H9 (cell line): ENCODE data around the gene TMEM125. TPM values are rescaled to one million over a fixed set of nuclear protein-coding genes. Genes with fewer than 3 reads are reported as not detected.

ENCODE experiments used
- DNase-seq: peaks from one replicate; pipeline ENCODE4 v3.0.0-alpha.2; 2017
- H2AFZ ChIP-seq: one replicate; pipeline ENCODE4 v1.6.1; 2013; ENCODE audit warnings: mild to moderate bottlenecking, low read length, control low read depth, moderate library complexity
- H2AK5ac ChIP-seq: 2 replicates; pipeline ENCODE4 v1.6.1; 2013; ENCODE audit warnings: low read length, control low read depth, mixed read lengths; ENCODE audit not compliant: insufficient read length
- H2BK120ac ChIP-seq: one replicate; pipeline ENCODE4 v1.6.1; 2013; ENCODE audit warnings: low read depth, mild to moderate bottlenecking, low read length, control low read depth, inconsistent platforms; ENCODE audit not compliant: poor library complexity, severe bottlenecking
- H2BK12ac ChIP-seq: 2 replicates; pipeline ENCODE4 v1.6.1; 2013; ENCODE audit warnings: low read length, control low read depth, mixed read lengths, low read depth; ENCODE audit not compliant: insufficient read length
- H2BK15ac ChIP-seq: 2 replicates; pipeline ENCODE4 v1.6.1; 2013; ENCODE audit warnings: low read depth, low read length, control low read depth
- H2BK20ac ChIP-seq: one replicate; pipeline ENCODE4 v1.6.1; 2013; ENCODE audit warnings: low read depth, mild to moderate bottlenecking, low read length, control low read depth, inconsistent platforms; ENCODE audit not compliant: poor library complexity, severe bottlenecking
- H2BK5ac ChIP-seq: 2 replicates; pipeline ENCODE4 v1.6.1; 2013; ENCODE audit warnings: low read length, control low read depth, mixed read lengths; ENCODE audit not compliant: insufficient read length
- H3K14ac ChIP-seq: 2 replicates; pipeline ENCODE4 v1.6.1; 2013; ENCODE audit warnings: low read length, control low read depth; ENCODE audit not compliant: insufficient read depth
- H3K18ac ChIP-seq: 2 replicates; pipeline ENCODE4 v1.6.1; 2013; ENCODE audit warnings: low read depth, mild to moderate bottlenecking, mixed read lengths, low read length, control low read depth; ENCODE audit not compliant: insufficient read length
- H3K23ac ChIP-seq: 2 replicates; pipeline ENCODE4 v1.6.1; 2013; ENCODE audit warnings: low read length, control low read depth, mixed read lengths, low read depth; ENCODE audit not compliant: insufficient read length
- H3K23me2 ChIP-seq: 2 replicates; pipeline ENCODE4 v1.6.1; 2013; ENCODE audit warnings: low read depth, mild to moderate bottlenecking, mixed read lengths, low read length, control low read depth; ENCODE audit not compliant: insufficient read length, poor library complexity, severe bottlenecking
- H3K27ac ChIP-seq: 2 replicates; pipeline ENCODE4 v1.5.1; 2013; ENCODE audit warnings: low read length, control low read depth, mixed read lengths, low read depth; ENCODE audit not compliant: insufficient read length
- H3K27me3 ChIP-seq: 2 replicates; pipeline ENCODE4 v1.6.1; 2013; ENCODE audit warnings: low read length, control low read depth, inconsistent platforms; ENCODE audit not compliant: insufficient read depth
- H3K4ac ChIP-seq: 2 replicates; pipeline ENCODE4 v1.6.1; 2013; ENCODE audit warnings: low read depth, mild to moderate bottlenecking, control low read depth, inconsistent platforms, low read length, moderate library complexity
- H3K4me1 ChIP-seq: 2 replicates; pipeline ENCODE4 v1.6.1; 2013; ENCODE audit warnings: low read length, control low read depth, inconsistent platforms; ENCODE audit not compliant: insufficient read depth
- H3K4me2 ChIP-seq: 2 replicates; pipeline ENCODE4 v1.6.1; 2013; ENCODE audit warnings: low read length, control low read depth, mixed read lengths; ENCODE audit not compliant: insufficient read length, insufficient read depth
- H3K56ac ChIP-seq: 2 replicates; pipeline ENCODE4 v1.6.1; 2013; ENCODE audit warnings: low read depth, mild to moderate bottlenecking, mixed read lengths, low read length, control low read depth; ENCODE audit not compliant: insufficient read length
- H3K79me1 ChIP-seq: 2 replicates; pipeline ENCODE4 v1.6.1; 2013; ENCODE audit warnings: low read depth, mild to moderate bottlenecking, moderate library complexity, low read length, control low read depth, inconsistent platforms; ENCODE audit not compliant: insufficient read depth, poor library complexity, severe bottlenecking
- H3K79me2 ChIP-seq: 2 replicates; pipeline ENCODE4 v1.6.1; 2013; ENCODE audit warnings: low read length, control low read depth, inconsistent platforms; ENCODE audit not compliant: insufficient read depth
- H3K9ac ChIP-seq: 2 replicates; pipeline ENCODE4 v1.6.1; 2013; ENCODE audit warnings: low read length, control low read depth, mixed read lengths; ENCODE audit not compliant: insufficient read length; ENCODE audit errors: extremely low read depth
- H3K9me3 ChIP-seq: one replicate; pipeline ENCODE4 v1.6.1; 2013; ENCODE audit warnings: low read depth, low read length, inconsistent platforms; ENCODE audit not compliant: control insufficient read depth
- H3T11ph ChIP-seq: one replicate; pipeline ENCODE4 v1.6.1; 2013; ENCODE audit warnings: mild to moderate bottlenecking, low read length, control low read depth, inconsistent platforms
- H4K20me1 ChIP-seq: one replicate; pipeline ENCODE4 v1.6.1; 2013; ENCODE audit not compliant: control insufficient read depth, insufficient read length, insufficient read depth
- H4K5ac ChIP-seq: 2 replicates; pipeline ENCODE4 v1.6.1; 2013; ENCODE audit warnings: low read depth, mild to moderate bottlenecking, mixed read lengths, low read length, control low read depth; ENCODE audit not compliant: insufficient read length
- H4K8ac ChIP-seq: replicated peaks from 2 replicates; pipeline ENCODE4 v1.6.1; 2013; ENCODE audit warnings: low read length, control low read depth, mixed read lengths, low read depth; ENCODE audit not compliant: insufficient read length
- H4K91ac ChIP-seq: 2 replicates; pipeline ENCODE4 v1.6.1; 2013; ENCODE audit warnings: low read depth, mild to moderate bottlenecking, moderate library complexity, mixed read lengths, low read length, control low read depth; ENCODE audit not compliant: insufficient read length
- H3K27ac Mint-ChIP-seq, 3 experiments: 2 replicates in 2 of 3; 3 replicates in 1 of 3; pipeline ENCODE4 v1.8.0; 2020 to 2021; ENCODE audit warnings: mixed read lengths in 3 of 3, mild to moderate bottlenecking in 1 of 3, moderate library complexity in 1 of 3
- H3K27me3 Mint-ChIP-seq: 2 replicates; pipeline ENCODE4 v1.8.0; 2021; ENCODE audit warnings: low read depth, mild to moderate bottlenecking, moderate library complexity, mixed read lengths
- H3K36me3 Mint-ChIP-seq, 3 experiments: 2 replicates in 2 of 3; 3 replicates in 1 of 3; pipeline ENCODE4 v1.8.0; 2020 to 2021; ENCODE audit warnings: low read depth in 3 of 3, mixed read lengths in 3 of 3; ENCODE audit not compliant: insufficient read depth in 1 of 3
- H3K4me1 Mint-ChIP-seq, 2 experiments: 2 replicates each; pipeline ENCODE4 v1.8.0; 2020; ENCODE audit warnings: mixed read lengths in 2 of 2
- H3K4me3 Mint-ChIP-seq, 2 experiments: 2 replicates in 1 of 2; 3 replicates in 1 of 2; pipeline ENCODE4 v1.8.0; 2020 to 2021; ENCODE audit warnings: mild to moderate bottlenecking in 2 of 2, mixed read lengths in 2 of 2, moderate library complexity in 1 of 2
- H3K9me3 Mint-ChIP-seq, 2 experiments: 2 replicates in 1 of 2; 3 replicates in 1 of 2; pipeline ENCODE4 v1.8.0; 2020; ENCODE audit warnings: mild to moderate bottlenecking in 2 of 2, mixed read lengths in 2 of 2, moderate library complexity in 1 of 2
- CTCF ChIP-seq: fragments of 200-600 bp; sonication (generic); conservative IDR thresholded peaks from 3 replicates; pipeline ENCODE4 v1.8.0; 2021; ENCODE audit warnings: antibody characterized with exemption, mild to moderate bottlenecking
- WGBS: extraction: QIAGEN DNeasy Blood & Tissue Kit; methylation state at CpG from one replicate; pipeline ENCODE4 v1.1.7; 2013; ENCODE audit warnings: missing lambda C conversion rate, low lambda C conversion rate, mixed read lengths; ENCODE audit not compliant: insufficient read length; ENCODE audit errors: extremely low coverage; 5-methylcytosine and 5-hydroxymethylcytosine counted together
- total RNA-seq: library from RNA; stranded (reverse); gene quantifications from 2 replicates; pipeline ENCODE4 v1.2.1, GENCODE V29; 2021

TMEM125 gene
- total RNA-seq, 1 experiment from 2014 or later, result 19.6 TPM

GRCh38 chr1:43222879-43223278 lies 46.9 kb upstream of the TMEM125 start:
- Histone ChIP-seq H3K23ac (no peak overlapping the region), H4K5ac (no peak overlapping the region), H3K9ac (no peak overlapping the region), H4K91ac (no peak overlapping the region), H2BK12ac (no peak overlapping the region), H3K79me2 (no peaks in the 10 kb centered on the region), H3K27ac (no peak overlapping the region), H3K14ac (no peak overlapping the region), H3K18ac (no peak overlapping the region), H4K8ac (no peak overlapping the region), H2BK20ac (no peak overlapping the region), H3K4me1 (no peaks in the 10 kb centered on the region), H3K4me2 (no peak overlapping the region), H3K23me2 (no peaks in the 10 kb centered on the region), H3K4ac (no peak overlapping the region), H2BK5ac (no peak overlapping the region), H3K9me3 (no peaks in the 10 kb centered on the region), H3T11ph (no peak overlapping the region), H2AK5ac (no peak overlapping the region), H2BK15ac (no peak overlapping the region), H2BK120ac (no peak overlapping the region), H3K27me3 (no peaks in the 10 kb centered on the region), H4K20me1 (no peaks in the 10 kb centered on the region), H3K56ac (no peak overlapping the region), H2AFZ (no peak overlapping the region), H3K79me1 (no peaks in the 10 kb centered on the region)
- TF ChIP-seq CTCF, result no peak
- H3K4me3 Mint-ChIP-seq, result no peak overlapping the region
- DNase-seq, result no peak
- H3K4me1 Mint-ChIP-seq, result peaks cover 5 to 12% of the 10 kb centered on the region in 2 experiments
- no peaks in the 10 kb centered on the region for H3K36me3 Mint-ChIP-seq
- no peaks in the 10 kb centered on the region for H3K9me3 Mint-ChIP-seq
- no peak overlapping the region for H3K27ac Mint-ChIP-seq
- H3K27me3 Mint-ChIP-seq, result peaks cover 8% of the 10 kb centered on the region
- no CpG with 5 or more reads among the region's 9 CpGs for WGBS
